IMR-90 (cell line): ENCODE measurements around the gene ARAP2. TPM values are rescaled to one million over a fixed set of nuclear protein-coding genes. Genes with fewer than 3 reads are reported as not detected.
A peak's percentile ranks its signal among the peaks of the same experiment; 100 is the strongest.

Experiments
- ATAC-seq: fragments of 200-7000 bp; cut with Tn5 transposase; 2 replicates; pipeline ENCODE4 v1.9.1; 2020; ENCODE audit warnings: low read depth, mild to moderate bottlenecking, moderate library complexity
- BruUV-seq: library from RNA; stranded (reverse); fragments of 400-500 nt; replicated peaks from 2 replicates; lab custom pipeline; 2021; lab: Mats Ljungman, UMichigan
- CTCF ChIA-PET: fragments of 300-600 bp; formaldehyde crosslinking; extraction: SDS; loops from one replicate; lab custom pipeline; 2021; ENCODE audit warnings: antibody characterized with exemption; lab: Yijun Ruan, JAX
- POLR2A ChIA-PET: fragments of 300-600 bp; sonication (Branson Sonifier 250); formaldehyde crosslinking; loops from one replicate; lab custom pipeline; 2022; ENCODE audit warnings: antibody characterized with exemption; ENCODE audit not compliant: unreplicated experiment; lab: Charles Lee
- DNase-seq: peaks from one replicate; pipeline ENCODE4 v3.0.0; 2013
- H2AFZ ChIP-seq: replicated peaks from 2 replicates; pipeline ENCODE3; 2013; ENCODE audit warnings: low read length, mild to moderate bottlenecking; ENCODE audit not compliant: poor library complexity
- H2AK5ac ChIP-seq: 2 replicates; pipeline ENCODE4 v1.6.1; 2013; ENCODE audit warnings: low read depth, low read length, inconsistent platforms
- H2AK9ac ChIP-seq: replicated peaks from 2 replicates; pipeline ENCODE3; 2013; ENCODE audit warnings: mild to moderate bottlenecking, low read depth, low read length, moderate library complexity; ENCODE audit not compliant: poor library complexity
- H2BK120ac ChIP-seq: 2 replicates; pipeline ENCODE4 v1.6.1; 2013; ENCODE audit warnings: low read depth, low read length, inconsistent platforms
- H2BK15ac ChIP-seq: 3 replicates; pipeline ENCODE4 v1.6.1; 2013; ENCODE audit warnings: low read depth, low read length, inconsistent platforms
- H2BK20ac ChIP-seq: 2 replicates; pipeline ENCODE4 v1.6.1; 2013; ENCODE audit warnings: low read depth, mild to moderate bottlenecking, inconsistent platforms, low read length, moderate library complexity
- H2BK5ac ChIP-seq: 2 replicates; pipeline ENCODE4 v1.6.1; 2013; ENCODE audit warnings: mild to moderate bottlenecking, low read depth, low read length, inconsistent platforms; ENCODE audit not compliant: poor library complexity, severe bottlenecking
- H3K14ac ChIP-seq: replicated peaks from 2 replicates; pipeline ENCODE4 v1.6.1; 2013; ENCODE audit warnings: low read depth, low read length, inconsistent platforms
- H3K18ac ChIP-seq: 2 replicates; pipeline ENCODE4 v1.6.1; 2013; ENCODE audit warnings: low read depth, low read length, control low read depth
- H3K23ac ChIP-seq: 2 replicates; pipeline ENCODE4 v1.6.1; 2013; ENCODE audit warnings: low read depth, low read length, inconsistent platforms
- H3K27ac ChIP-seq: 2 replicates; pipeline ENCODE4 v1.5.1; 2013; ENCODE audit warnings: mild to moderate bottlenecking, control low read depth, low read length; ENCODE audit not compliant: insufficient read depth
- H3K27me3 ChIP-seq: 2 replicates; pipeline ENCODE4 v1.6.1; 2013; ENCODE audit warnings: low read length; ENCODE audit not compliant: control insufficient read depth, insufficient read depth
- H3K36me3 ChIP-seq: 2 replicates; pipeline ENCODE4 v1.6.1; 2013; ENCODE audit warnings: low read length, mixed read lengths; ENCODE audit not compliant: control insufficient read depth, insufficient read depth
- H3K4ac ChIP-seq: 2 replicates; pipeline ENCODE4 v1.6.1; 2013; ENCODE audit warnings: low read depth, low read length, inconsistent platforms
- H3K4me1 ChIP-seq: 2 replicates; pipeline ENCODE4 v1.6.1; 2013; ENCODE audit warnings: low read length, mixed read lengths; ENCODE audit not compliant: control insufficient read depth, insufficient read depth
- H3K4me2 ChIP-seq: 2 replicates; pipeline ENCODE4 v1.6.1; 2013; ENCODE audit warnings: low read depth, mild to moderate bottlenecking, control low read depth, low read length, moderate library complexity
- H3K4me3 ChIP-seq: 2 replicates; pipeline ENCODE4 v1.5.1; 2013; ENCODE audit warnings: low read depth, mild to moderate bottlenecking, control low read depth, low read length, moderate library complexity; ENCODE audit not compliant: insufficient read depth
- H3K56ac ChIP-seq: 2 replicates; pipeline ENCODE4 v1.6.1; 2013; ENCODE audit warnings: low read length, inconsistent platforms; ENCODE audit not compliant: insufficient read depth; ENCODE audit errors: extremely low read depth
- H3K79me1 ChIP-seq, 2 experiments: 2 replicates each; pipeline ENCODE4 v1.6.1; 2013; ENCODE audit warnings: low read length in 2 of 2, inconsistent platforms in 1 of 2, low read depth in 1 of 2
- H3K9ac ChIP-seq: 2 replicates; pipeline ENCODE4 v1.6.1; 2013; ENCODE audit warnings: low read depth, low read length, control low read depth
- H3K9me1 ChIP-seq: 2 replicates; pipeline ENCODE4 v1.6.1; 2013; ENCODE audit warnings: low read length, inconsistent platforms; ENCODE audit not compliant: insufficient read depth
- H3K9me3 ChIP-seq: 2 replicates; pipeline ENCODE4 v1.6.1; 2013; ENCODE audit warnings: low read length; ENCODE audit not compliant: control insufficient read depth, insufficient read depth
- H4K20me1 ChIP-seq: 2 replicates; pipeline ENCODE4 v1.6.1; 2013; ENCODE audit warnings: low read length, inconsistent platforms; ENCODE audit not compliant: insufficient read depth
- H4K5ac ChIP-seq: 2 replicates; pipeline ENCODE4 v1.6.1; 2013; ENCODE audit warnings: mild to moderate bottlenecking, low read depth, low read length, control low read depth
- H4K8ac ChIP-seq, 2 experiments: 2 replicates each; pipeline ENCODE4 v1.6.1; 2013; ENCODE audit warnings: low read depth in 2 of 2, low read length in 2 of 2, control low read depth in 1 of 2, inconsistent platforms in 1 of 2
- H4K91ac ChIP-seq: 2 replicates; pipeline ENCODE4 v1.6.1; 2013; ENCODE audit warnings: low read depth, low read length, inconsistent platforms; ENCODE audit not compliant: insufficient read depth
- CEBPB ChIP-seq: IDR thresholded peaks from 2 replicates; pipeline ENCODE4 v1.6.1; 2012; ENCODE audit warnings: low read depth, low read length, improper control_type of control experiment
- MAFK ChIP-seq: IDR thresholded peaks from 2 replicates; pipeline ENCODE4 v1.6.1; 2012; ENCODE audit warnings: low read depth, low read length, improper control_type of control experiment
- NFE2L2 ChIP-seq: fragments of 150-350 bp; IDR thresholded peaks from 2 replicates; pipeline ENCODE4 v1.6.1; 2016; ENCODE audit warnings: low read depth, mild to moderate bottlenecking, low read length
- RAD21 ChIP-seq: IDR thresholded peaks from 2 replicates; pipeline ENCODE4 v1.6.1; 2012; ENCODE audit warnings: low read length, improper control_type of control experiment
- SMC3 ChIP-seq: fragments of 150-350 bp; IDR thresholded peaks from 2 replicates; pipeline ENCODE4 v1.6.1; 2016; ENCODE audit warnings: low read depth, mild to moderate bottlenecking, antibody characterized with exemption, low read length, moderate library complexity
- WGBS, 2 experiments: methylation state at CpG; one replicate each; pipeline versions ENCODE4 v1.1.5 to v1.1.7; 2013; ENCODE audit warnings: missing lambda C conversion rate in 2 of 2; ENCODE audit not compliant: insufficient read length in 1 of 2; ENCODE audit errors: extremely low coverage in 2 of 2; 5-methylcytosine and 5-hydroxymethylcytosine counted together
- dilution Hi-C: fragments of 300-500 bp; cut with HindIII; formaldehyde crosslinking; loops from one replicate; pipeline ENCODE4 v1.14.3; 2018; ENCODE audit warnings: low sequenced_read_pairs; ENCODE audit not compliant: unreplicated experiment
- in situ Hi-C: fragments of 300-500 bp; cut with MboI; formaldehyde crosslinking; loops from 3 replicates; pipeline ENCODE4 v1.14.3; 2019; ENCODE audit warnings: low sequenced_read_pairs, inconsistent platforms, mixed read lengths
- intact Hi-C: fragments of 100-400 bp; cut with micrococcal nuclease; formaldehyde crosslinking; loops from 2 replicates; pipeline ENCODE4 v1.10.0; 2022
- polyA plus RNA-seq, 3 experiments: library from polyadenylated mRNA; depleted of rRNA; stranded (reverse); fragments of >200 nt; gene quantifications; 2 replicates each; pipeline ENCODE4 v1.2.3, GENCODE V29; 2012; ENCODE audit warnings: low replicate concordance in 1 of 3
- total RNA-seq: library from RNA; depleted of rRNA; stranded (reverse); fragments of >200 nt; gene quantifications from 2 replicates; pipeline ENCODE4 v1.2.3, GENCODE V29; 2012

The ARAP2 gene
- total and polyA plus RNA-seq, 2 of the 4 experiments (the other 2 are of a cell fraction): 0.32 to 1.8 TPM

DNA sequence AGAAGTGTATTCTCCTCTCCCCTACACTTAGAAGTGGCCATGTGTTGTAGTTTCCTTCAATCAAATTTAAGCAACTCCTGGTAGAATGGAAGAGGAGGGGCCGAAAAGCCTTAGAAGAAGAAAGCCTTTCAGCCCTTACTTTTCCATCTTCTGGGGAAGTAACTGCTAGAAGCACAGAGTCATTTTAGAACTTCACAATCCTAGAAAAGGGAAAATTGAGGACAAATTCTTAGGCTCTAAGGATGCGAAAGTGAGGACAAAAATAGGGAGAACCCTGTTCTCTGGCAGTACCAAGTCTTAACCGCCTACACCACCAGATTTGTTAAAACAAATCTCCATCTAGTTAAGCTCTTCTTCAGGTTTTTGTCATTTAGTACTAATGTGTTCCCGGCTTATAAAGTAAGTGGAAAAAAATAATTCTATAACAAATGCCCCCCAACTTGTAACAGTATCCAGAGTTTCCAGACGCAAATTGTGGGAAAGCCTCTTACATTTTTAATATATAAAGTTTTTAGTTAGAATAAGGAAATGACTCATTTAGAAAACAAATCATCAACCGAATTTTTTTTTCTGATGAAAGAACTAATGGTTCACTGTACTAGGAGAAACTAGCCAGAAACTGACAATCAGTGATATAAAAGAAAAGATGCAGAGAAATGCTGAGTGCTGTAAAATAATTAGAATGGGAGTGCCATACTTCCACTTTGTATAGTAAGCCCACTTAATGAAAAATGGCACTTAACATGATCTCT lies 76.0 kb downstream of the ARAP2 start:
- BruUV-seq: no TSS peak
- intact Hi-C loops (no loop called here), dilution Hi-C loops (no loop called here), in situ Hi-C loops (no loop called here)
- Histone ChIP-seq H3K9ac (no peak overlapping the region), H2BK5ac (no peak overlapping the region), H3K9me1 (no peaks in the 10 kb centered on the region), H2AFZ (no peak overlapping the region), H3K27me3 (no peaks in the 10 kb centered on the region), H4K8ac (no peak overlapping the region), H2AK9ac (no peak overlapping the region), H3K36me3 (no peaks in the 10 kb centered on the region), H3K4ac (no peak overlapping the region), H3K4me1 (no peaks in the 10 kb centered on the region), H3K14ac (no peak overlapping the region), H3K9me3 (no peaks in the 10 kb centered on the region), H2AK5ac (no peak overlapping the region), H3K18ac (no peak overlapping the region), H4K91ac (no peak overlapping the region), H3K23ac (no peak overlapping the region), H3K27ac (no peak overlapping the region), H2BK20ac (no peak overlapping the region; the same call in 1 of the 2 replicates), H4K5ac (no peak overlapping the region), H2BK120ac (no peak overlapping the region), H3K4me2 (no peak overlapping the region), H4K20me1 (no peaks in the 10 kb centered on the region), H3K4me3 (no peak overlapping the region), H2BK15ac (no peak overlapping the region), H3K56ac (no peak overlapping the region), H3K79me1 (no peaks in the 10 kb centered on the region)
- ATAC-seq: no peak
- DNase-seq: peak; percentile 25
- CTCF ChIA-PET: no interaction called here
- POLR2A ChIA-PET: no interaction called here
- TF ChIP-seq CEBPB (no peak), NFE2L2 (no peak), SMC3 (no peak), MAFK (peak; percentile 30; the same call in 1 of the 2 replicates), RAD21 (no peak)
- no CpG with 5 or more reads among the region's 6 CpGs for WGBS, 2 experiments
